ENCODE measurements around the gene ITLN2.

DNA sequence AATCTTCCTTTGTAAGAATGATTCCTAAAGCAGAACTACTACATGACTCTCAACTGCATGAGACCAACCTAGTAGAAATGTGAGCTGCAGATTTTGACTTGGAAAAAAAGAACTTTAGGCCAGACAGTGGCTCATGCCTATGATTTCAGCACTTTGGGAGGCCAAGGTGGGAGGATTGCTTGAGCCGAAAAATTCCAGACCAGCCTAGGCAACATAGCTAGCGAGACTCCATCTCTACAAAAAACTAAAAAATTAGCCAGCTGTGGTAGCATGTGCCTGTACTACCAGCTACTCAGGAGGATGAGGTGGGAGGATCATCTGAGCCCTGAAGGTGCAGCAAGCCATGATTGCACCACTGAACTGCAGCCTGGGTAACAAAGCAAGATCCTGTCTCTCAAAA lies 24.7 kb upstream of the ITLN2 start:
- TF ChIP-seq GATA3 (IDR thresholded peaks at IDR 0.05; ENCODE audit: low read depth, low read length) (no peak), GATA2 (IDR thresholded peaks at IDR 0.05; ENCODE audit: low read depth, low read length) (no peak)

Measured in SH-SY5Y (cell line).